CMK (cell line): ENCODE measurements around the gene LHFPL2.
"Not testable (repeated sequence)": the region's sequence is repeated elsewhere in the genome, so short reads cannot be mapped to it uniquely, and the experiment has no call there.

Source experiments
- DNase-seq: peaks from one replicate; pipeline ENCODE4 v3.0.0-alpha.2; 2010; ENCODE audit warnings: low read depth

Gene LHFPL2, protein sequence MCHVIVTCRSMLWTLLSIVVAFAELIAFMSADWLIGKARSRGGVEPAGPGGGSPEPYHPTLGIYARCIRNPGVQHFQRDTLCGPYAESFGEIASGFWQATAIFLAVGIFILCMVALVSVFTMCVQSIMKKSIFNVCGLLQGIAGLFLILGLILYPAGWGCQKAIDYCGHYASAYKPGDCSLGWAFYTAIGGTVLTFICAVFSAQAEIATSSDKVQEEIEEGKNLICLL

GRCh38 chr5:78648359-78649210 is at the start of gene LHFPL2:
Gene LHFPL2 (minus strand): TSS chr5:78648772. CDS start chr5:78510213, 138,559 bp downstream.
- DNase-seq: no peak

DNA sequence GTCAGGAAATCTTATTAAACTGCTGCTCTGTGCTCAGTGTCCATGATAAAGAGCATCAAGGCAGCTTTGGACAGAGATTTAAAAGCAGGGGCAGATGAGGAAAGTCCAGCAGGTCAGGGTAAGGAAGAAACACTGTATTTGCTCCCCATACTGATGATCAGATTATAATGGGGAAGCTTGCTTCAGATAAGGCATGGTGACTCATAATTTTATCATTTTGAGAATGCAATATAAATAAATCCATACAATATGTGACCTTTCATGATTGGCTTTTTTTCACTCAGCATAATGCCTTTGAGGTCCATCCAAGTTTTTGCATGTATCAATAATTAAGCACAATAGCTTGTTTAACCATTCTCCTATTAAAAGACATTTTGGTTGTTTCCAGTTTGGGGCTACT is 48.1 kb upstream of the LHFPL2 start:
- DNase-seq: no peak

- DNase-seq: not testable (repeated sequence)
Measured at GRCh38 chr5:78696052-78696451, 47.5 kb upstream of the LHFPL2 start.

- DNase-seq: no peak
Measured at GRCh38 chr5:78693339-78693738, 44.8 kb upstream of the LHFPL2 start.

DNA sequence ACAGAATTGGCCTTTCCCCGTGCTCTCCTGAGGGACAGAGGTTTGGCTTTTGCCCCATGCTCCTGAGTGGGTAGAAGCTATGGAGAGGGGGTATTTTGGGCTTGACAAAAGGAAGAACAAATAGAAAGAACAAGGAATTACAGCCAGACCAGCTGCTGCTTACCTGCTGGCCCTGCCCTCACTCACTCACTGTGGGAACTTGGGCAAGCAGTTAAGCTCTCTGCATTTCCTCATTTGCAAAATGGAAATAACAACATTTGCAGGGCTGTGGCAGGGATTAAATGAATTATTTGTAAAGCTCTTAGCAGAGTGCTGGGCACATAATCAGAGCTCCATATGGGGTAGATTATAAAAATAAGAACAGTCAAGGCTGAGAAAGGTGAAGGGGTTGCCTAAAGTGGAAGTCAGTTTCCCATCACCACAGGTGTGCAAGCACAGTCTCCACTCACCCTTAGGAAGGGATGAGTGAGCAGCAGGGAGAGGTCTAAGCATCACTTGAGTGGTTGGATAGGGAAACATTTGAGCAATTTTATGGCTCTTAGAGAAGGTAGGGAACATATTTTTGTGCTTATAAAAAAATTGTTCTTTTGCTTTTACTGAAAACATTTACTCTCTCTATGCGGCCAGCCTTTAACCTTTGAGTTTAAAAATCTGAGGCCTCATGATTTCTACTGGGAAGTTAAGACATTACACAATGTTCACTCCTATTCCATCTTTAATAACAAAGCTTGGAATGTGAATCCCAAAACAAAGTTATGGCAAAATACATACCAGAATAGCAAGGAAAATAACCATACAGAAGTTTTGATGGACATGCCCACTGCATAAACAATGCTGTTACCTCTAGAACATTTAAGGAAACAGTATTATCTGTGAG is 42.8 kb upstream of the LHFPL2 start:
- DNase-seq: no peak

DNA sequence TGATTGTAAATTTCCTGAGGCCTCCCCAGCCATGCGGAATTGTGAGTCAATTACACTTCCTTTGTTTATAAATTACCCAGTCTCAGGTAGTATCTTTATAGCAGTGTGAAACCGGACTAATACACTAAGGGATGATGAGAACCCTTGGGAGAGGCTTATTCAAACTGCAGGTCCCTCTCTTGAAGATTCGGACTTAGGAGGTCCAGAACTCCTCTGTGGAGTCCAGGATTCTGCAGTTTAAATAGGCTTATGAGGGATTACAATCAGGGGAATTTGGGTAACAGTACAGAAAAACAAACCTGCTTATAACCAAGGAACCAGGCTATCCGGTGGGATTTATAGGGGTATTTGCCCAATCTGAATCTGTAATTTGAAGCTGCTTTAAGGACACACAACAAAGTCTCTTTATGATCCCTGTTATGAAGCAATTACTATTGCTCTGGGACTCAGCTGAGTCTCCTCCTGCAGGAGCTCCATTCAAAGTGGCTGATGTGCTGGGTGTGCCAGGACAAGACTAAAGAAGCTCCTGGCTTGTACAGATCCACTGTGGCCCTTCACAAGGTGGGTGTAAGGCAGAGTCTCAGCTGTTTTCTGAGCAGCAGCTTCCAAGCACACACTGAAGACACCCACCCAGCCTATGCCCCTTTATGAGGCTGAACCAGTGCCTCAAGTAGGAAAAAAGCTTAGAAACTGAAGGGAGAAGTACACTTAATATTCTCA is 41.8 kb upstream of the LHFPL2 start:
- DNase-seq: no peak

DNA sequence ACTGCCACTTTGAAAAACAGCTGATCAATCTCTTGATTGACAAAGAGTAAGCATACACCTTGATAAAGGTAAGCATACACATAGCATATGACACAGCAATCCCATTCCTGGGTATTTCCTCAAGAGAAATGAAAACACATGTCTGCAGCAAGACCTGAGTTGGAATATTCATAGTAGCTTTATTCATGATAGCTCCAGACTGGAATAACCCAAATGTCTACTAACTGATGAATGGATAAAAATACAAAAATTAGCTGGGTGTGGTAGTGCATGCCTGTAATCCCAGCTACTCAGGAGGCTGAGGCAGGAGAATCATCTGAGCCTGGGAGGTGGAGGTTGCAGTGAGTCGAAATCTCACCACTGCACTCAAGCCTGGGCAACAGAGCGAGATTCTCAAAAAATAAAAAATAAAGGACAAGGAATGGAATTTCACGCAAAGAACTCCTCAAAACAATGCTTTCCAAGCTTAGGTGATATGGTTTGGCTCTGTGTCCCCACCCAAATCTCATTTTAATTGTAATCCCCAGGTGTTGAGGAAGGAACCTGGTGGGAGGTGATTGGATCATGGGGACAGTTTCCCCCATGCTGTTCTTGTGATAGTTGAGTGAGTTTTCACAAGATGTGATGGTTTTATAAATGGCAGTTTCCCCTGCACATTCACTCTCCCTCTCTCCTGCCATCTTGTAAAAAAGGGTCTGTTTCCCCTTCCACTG is 41.1 kb upstream of the LHFPL2 start:
- DNase-seq: no peak

DNA sequence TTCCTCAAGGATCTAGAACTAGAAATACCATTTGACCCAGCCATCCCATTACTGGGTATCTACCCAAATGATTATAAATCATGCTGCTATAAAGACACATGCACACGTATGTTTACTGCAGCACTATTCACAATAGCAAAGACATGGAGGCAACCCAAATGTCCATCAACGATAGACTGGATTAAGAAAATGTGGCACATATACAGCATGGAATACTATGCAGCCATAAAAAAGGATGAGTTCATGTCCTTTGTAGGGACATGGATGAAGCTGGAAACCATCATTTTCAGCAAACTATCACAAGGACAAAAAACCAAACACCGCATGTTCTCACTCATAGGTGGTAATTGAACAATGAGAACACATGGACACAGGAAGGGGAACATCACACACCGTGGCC is 38.9 kb upstream of the LHFPL2 start:
- not testable (repeated sequence) for DNase-seq

DNA sequence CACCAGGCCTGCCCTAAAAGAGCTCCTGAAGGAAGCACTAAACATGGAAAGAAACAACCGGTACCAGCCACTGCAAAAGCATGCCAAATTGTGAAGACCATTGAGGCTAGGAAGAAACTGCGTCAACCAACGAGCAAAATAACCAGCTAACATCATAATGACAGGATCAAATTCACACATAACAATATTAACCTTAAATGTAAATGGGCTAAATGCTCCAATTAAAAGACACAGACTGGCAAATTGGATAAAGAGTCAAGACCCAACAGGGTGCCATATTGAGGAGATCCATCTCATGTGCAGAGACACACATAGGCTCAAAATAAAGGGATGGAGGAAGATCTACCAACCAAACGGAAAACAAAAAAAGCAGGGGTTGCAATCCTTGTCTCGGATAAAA is 35.3 kb upstream of the LHFPL2 start:
- DNase-seq: not testable (repeated sequence)

DNA sequence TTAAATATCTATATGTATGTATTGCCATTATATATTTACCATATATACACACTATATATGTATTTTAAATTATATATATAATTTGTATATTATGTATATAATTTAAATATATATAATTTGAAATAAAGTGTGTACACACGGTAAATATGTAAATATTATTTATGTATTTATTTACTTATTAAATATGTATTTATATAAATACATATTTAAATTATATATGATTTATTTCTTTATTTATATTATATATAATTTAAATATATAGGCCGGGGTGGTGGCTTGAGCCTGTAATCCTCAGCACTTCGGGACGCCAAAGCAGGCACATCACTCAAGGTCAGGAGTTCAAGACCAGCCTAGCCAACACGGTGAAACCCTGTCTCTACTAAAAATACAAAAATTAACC is 31.3 kb upstream of the LHFPL2 start:
- DNase-seq: no peak

- DNase-seq: no peak
Measured at GRCh38 chr5:78677777-78678668, 29.5 kb upstream of the LHFPL2 start.

DNA sequence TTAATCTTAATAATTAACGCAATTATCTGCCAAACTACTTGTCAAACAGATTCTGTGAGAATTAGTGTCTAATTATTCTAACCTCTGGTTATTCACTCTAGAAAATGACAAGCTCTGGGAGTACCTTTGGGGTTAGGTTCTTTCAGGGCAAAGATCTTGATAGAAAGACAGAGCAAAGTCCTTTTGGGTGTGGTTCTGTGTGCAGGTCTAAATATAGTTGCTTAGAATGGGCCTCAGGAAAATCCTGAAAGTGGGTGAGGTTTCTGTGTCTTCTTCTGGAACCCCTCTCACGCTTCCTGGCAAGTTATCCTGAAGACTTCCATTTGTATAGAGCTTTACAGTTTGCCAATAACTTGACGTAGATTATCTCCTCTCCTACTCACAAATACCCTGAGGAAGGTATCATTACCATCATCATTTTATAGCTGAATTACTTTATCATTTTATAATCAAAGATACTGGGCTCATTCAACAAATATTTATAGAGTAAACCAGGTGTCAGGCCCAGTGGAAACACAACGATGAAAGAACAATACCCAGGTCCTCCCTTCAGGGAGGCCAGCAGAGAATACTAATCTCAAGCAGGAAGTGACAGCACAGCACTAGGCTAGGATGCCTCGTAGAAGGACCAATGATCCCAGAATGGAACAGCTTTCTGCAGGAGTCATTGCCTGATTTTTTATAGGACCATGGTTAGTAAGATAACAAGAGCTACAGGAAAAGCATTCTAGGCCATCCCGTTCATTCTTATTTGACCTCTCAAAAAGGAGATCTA is 27.6 kb upstream of the LHFPL2 start:
- no peak for DNase-seq

DNA sequence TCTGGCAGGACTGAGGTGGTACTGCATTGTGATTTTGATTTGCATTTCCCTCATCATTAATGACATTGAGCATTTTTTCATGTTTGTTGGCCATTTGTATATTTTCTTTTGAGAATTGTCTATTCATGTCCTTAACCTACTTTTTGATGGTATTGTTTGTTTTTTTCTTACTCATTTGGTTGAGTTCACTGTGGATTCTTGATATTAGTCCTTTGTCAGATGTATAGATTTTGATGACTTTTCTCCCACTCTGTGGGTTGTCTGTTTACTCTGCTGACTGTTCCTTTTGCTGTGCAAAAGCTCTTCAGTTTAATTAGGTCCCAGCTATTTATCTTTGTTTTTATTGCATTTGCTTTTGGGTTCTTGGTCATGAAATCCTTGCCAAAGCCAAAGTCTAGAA is 25.3 kb upstream of the LHFPL2 start:
- DNase-seq: not testable (repeated sequence)

- no peak for DNase-seq
Measured at GRCh38 chr5:78672154-78672553, 23.6 kb upstream of the LHFPL2 start.

- DNase-seq: no peak
Measured at GRCh38 chr5:78671609-78672008, 23.0 kb upstream of the LHFPL2 start.

DNA sequence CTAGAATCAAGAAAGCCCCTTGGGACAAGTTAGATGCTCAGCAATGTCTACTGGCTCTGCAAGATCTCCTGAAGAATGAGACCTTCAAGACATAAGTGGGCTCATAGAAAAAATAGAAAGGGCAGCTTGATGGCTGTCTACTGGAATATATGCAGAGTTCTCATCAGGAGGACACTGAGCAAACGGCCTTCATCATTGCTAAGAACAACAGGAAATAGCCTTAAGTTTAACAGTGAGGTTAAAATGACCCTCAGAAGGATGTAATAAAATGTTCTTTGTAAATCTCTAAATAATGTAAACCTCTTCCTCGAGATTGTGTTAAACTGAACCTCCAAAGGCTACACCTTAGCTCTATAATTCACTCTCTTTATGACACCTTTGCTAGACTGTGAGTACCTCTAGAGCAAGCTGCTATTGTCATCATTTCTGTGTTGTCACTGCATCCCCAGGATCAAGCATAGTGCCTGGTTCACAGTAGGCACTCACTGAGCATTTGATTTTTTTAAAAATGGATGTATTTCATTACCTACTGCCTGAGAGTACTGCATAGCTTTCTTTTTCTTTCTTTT is 22.2 kb upstream of the LHFPL2 start:
- no peak for DNase-seq

DNA sequence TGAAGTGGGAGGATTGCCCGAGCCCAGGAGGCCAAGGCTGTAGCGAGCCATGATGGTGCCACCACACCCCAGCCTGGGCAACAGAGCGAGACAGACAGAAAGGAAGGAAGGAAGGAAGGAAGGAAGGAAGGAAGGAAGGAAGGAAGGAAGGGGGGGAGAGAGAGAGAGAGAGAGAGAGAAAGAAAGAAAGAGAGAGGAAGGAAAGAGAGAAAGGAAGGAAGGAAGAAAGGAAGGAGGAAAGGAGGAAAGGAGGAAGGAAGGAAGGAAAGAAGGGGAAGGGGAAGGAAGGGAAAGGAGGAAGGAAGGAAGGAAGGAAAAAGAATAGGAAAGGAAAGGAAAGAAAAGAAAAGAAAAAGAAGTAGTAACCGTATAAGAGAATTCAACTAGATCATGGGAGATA is 20.8 kb upstream of the LHFPL2 start:
- no peak for DNase-seq

- DNase-seq: no peak
Measured at GRCh38 chr5:78667461-78668103, 19.0 kb upstream of the LHFPL2 start.

DNA sequence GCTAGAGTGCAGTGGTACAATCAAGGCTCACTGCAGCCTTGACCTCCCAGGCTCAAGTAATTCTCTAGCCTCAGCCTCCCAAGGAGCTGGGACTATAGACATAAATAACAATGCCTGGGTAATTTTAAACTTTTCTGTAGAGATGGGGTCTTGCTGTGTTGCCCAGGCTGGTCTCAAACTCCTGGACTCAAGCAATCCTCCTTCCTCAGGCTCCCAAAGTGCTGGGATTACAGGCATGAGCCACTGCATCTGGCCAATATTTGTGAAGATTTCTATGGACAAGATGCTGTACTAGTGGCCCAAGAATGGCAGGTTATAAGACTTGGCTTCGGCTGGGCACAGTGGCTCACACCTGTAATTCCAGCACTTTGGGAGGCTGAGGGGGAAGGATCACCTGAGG is 18.4 kb upstream of the LHFPL2 start:
- DNase-seq: not testable (repeated sequence)
